Neural progenitor cell (in vitro differentiated cells): Measurements from ENCODE around the gene CXCL12. TPM values are rescaled to one million over a fixed set of nuclear protein-coding genes. Genes with fewer than 3 reads are reported as not detected.

Experiments used
- DNase-seq: peaks from one replicate; pipeline ENCODE4 v3.0.0-alpha.2; 2016; ENCODE audit warnings: low spot score
- H2AFZ ChIP-seq: fragments of 200-600 bp; sonication (generic); replicated peaks from 2 replicates; pipeline ENCODE4 v1.6.1; 2016; ENCODE audit warnings: antibody characterized with exemption
- H3F3A ChIP-seq: fragments of 200-600 bp; sonication (generic); 2 replicates; pipeline ENCODE4 v1.6.1; 2016; ENCODE audit warnings: antibody characterized with exemption, low read depth
- H3K27ac ChIP-seq: fragments of 200-600 bp; sonication (generic); 2 replicates; pipeline ENCODE4 v1.5.1; 2016; ENCODE audit warnings: mild to moderate bottlenecking
- H3K27me3 ChIP-seq: fragments of 200-600 bp; sonication (generic); 2 replicates; pipeline ENCODE4 v1.6.1; 2016; ENCODE audit warnings: mild to moderate bottlenecking, moderate library complexity
- H3K36me3 ChIP-seq: fragments of 200-600 bp; sonication (generic); 2 replicates; pipeline ENCODE4 v1.5.1; 2016
- H3K4me1 ChIP-seq: fragments of 200-600 bp; sonication (generic); 2 replicates; pipeline ENCODE4 v1.6.1; 2016; ENCODE audit warnings: mixed run types
- H3K4me2 ChIP-seq: fragments of 200-600 bp; sonication (generic); 2 replicates; pipeline ENCODE4 v1.6.1; 2016
- H3K4me3 ChIP-seq: fragments of 200-600 bp; sonication (generic); 2 replicates; pipeline ENCODE4 v1.5.1; 2016
- H3K79me2 ChIP-seq: fragments of 200-600 bp; sonication (generic); 2 replicates; pipeline ENCODE4 v1.6.1; 2016; ENCODE audit warnings: low read depth
- H3K9ac ChIP-seq: fragments of 200-600 bp; sonication (generic); 2 replicates; pipeline ENCODE4 v1.6.1; 2016
- H3K9me3 ChIP-seq: fragments of 200-600 bp; sonication (generic); 2 replicates; pipeline ENCODE4 v1.5.1; 2016; ENCODE audit warnings: low read depth
- H4K20me1 ChIP-seq: fragments of 200-600 bp; sonication (generic); 2 replicates; pipeline ENCODE4 v1.6.1; 2016; ENCODE audit warnings: low read depth
- H3K27ac Mint-ChIP-seq: 3 replicates; pipeline ENCODE4 v1.8.0; 2021; ENCODE audit warnings: mixed read lengths
- H3K27me3 Mint-ChIP-seq: 2 replicates; pipeline ENCODE4 v1.8.0; 2022; ENCODE audit warnings: low read depth, mild to moderate bottlenecking, inconsistent platforms, moderate library complexity, mixed read lengths; ENCODE audit not compliant: insufficient read depth
- H3K36me3 Mint-ChIP-seq: 3 replicates; pipeline ENCODE4 v1.8.0; 2021; ENCODE audit warnings: mixed read lengths
- H3K4me1 Mint-ChIP-seq: 3 replicates; pipeline ENCODE4 v1.8.0; 2021; ENCODE audit warnings: mixed read lengths
- H3K4me3 Mint-ChIP-seq: 3 replicates; pipeline ENCODE4 v1.8.0; 2021; ENCODE audit warnings: mild to moderate bottlenecking, moderate library complexity, mixed read lengths
- H3K9me3 Mint-ChIP-seq: 3 replicates; pipeline ENCODE4 v1.8.0; 2020; ENCODE audit warnings: mixed read lengths
- EZH2 ChIP-seq: fragments of 200-600 bp; sonication (generic); IDR thresholded peaks from 2 replicates; pipeline ENCODE4 v1.6.1; 2017; ENCODE audit warnings: antibody characterized with exemption, mild to moderate bottlenecking, moderate library complexity
- EZH2phosphoT487 ChIP-seq: fragments of 200-600 bp; sonication (generic); IDR thresholded peaks from 2 replicates; pipeline ENCODE4 v1.6.1; 2017; ENCODE audit warnings: antibody characterized with exemption
- total RNA-seq: library from RNA; depleted of rRNA; stranded (reverse); fragments of >200 nt; gene quantifications from 2 replicates; pipeline ENCODE4 v1.2.3, GENCODE V29; 2015; ENCODE audit warnings: low replicate concordance
- TF ChIP-seq, protein P1 (sequence below): fragments of 200-600 bp; sonication (generic); IDR thresholded peaks from 2 replicates; pipeline ENCODE4 v1.5.1; 2017; ENCODE audit warnings: antibody characterized with exemption, mild to moderate bottlenecking

CXCL12 gene
- total RNA-seq, 1 donor from 2014 or later = 0.09 TPM

DNA sequence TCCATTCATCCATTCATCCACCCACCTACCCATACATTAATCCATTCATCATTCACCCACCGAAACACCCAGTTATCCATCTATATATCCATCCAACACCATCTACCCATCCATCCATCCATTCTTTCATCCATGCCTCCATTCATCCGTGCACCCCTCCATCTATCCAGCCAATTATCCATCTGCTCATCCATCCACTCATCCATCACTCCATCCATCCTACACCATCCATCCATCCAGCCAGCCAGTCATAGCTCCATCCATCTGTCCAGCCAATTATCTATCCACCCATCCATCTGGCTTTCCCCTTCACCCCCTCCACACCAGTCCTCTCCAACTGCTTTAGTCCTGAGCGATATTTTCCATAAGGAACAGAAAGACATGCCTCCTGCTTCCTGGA, 7.5 kb upstream of the CXCL12 start:
- Histone ChIP-seq H3K36me3 (no peaks in the 10 kb centered on the region), H3K27me3 (peaks cover 6% of the 10 kb centered on the region), H3F3A (no peaks in the 10 kb centered on the region), H3K9me3 (no peaks in the 10 kb centered on the region), H3K4me3 (no peak overlapping the region), H3K79me2 (no peaks in the 10 kb centered on the region), H3K4me2 (no peak overlapping the region), H3K4me1 (peaks cover 5% of the 10 kb centered on the region), H3K9ac (no peak overlapping the region), H3K27ac (no peak overlapping the region), H2AFZ (no peak overlapping the region), H4K20me1 (no peaks in the 10 kb centered on the region)
- Mint-ChIP-seq H3K9me3 (no peaks in the 10 kb centered on the region), H3K36me3 (no peaks in the 10 kb centered on the region), H3K4me3 (no peak overlapping the region), H3K27me3 (peaks cover 4% of the 10 kb centered on the region), H3K4me1 (peaks cover 11% of the 10 kb centered on the region), H3K27ac (no peak overlapping the region)
- TF ChIP-seq EZH2phosphoT487 (no peak), EZH2 (no peak)
- TF ChIP-seq, protein P1, sequence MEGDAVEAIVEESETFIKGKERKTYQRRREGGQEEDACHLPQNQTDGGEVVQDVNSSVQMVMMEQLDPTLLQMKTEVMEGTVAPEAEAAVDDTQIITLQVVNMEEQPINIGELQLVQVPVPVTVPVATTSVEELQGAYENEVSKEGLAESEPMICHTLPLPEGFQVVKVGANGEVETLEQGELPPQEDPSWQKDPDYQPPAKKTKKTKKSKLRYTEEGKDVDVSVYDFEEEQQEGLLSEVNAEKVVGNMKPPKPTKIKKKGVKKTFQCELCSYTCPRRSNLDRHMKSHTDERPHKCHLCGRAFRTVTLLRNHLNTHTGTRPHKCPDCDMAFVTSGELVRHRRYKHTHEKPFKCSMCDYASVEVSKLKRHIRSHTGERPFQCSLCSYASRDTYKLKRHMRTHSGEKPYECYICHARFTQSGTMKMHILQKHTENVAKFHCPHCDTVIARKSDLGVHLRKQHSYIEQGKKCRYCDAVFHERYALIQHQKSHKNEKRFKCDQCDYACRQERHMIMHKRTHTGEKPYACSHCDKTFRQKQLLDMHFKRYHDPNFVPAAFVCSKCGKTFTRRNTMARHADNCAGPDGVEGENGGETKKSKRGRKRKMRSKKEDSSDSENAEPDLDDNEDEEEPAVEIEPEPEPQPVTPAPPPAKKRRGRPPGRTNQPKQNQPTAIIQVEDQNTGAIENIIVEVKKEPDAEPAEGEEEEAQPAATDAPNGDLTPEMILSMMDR = no peak
- DNase-seq = no peak

DNA sequence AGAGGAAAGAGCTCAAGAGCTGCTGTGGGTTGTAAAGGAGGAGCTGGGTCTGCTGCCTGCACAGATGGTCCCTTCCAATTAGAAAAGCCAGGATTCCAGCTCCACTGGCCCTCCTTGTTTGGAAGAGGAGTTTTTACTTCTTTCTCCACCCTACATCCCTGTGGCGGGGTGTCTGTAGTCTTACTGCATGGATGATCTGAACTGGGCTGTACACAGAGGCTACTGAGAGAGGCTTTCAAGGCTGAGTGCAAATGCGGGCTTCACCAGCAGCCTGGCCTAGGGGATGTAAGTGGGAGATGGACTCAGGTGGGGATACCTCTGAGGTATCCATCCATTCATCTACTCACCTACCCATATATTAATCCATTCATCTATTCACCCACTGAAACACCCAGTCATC, 7.1 kb upstream of the CXCL12 start:
- no peaks in the 10 kb centered on the region for H3K9me3 Mint-ChIP-seq
- no peak overlapping the region for H3K27ac Mint-ChIP-seq
- Histone ChIP-seq H3K27me3 (peaks cover 10% of the 10 kb centered on the region), H3K4me1 (peaks cover 4% of the 10 kb centered on the region), H3K9ac (no peak overlapping the region), H4K20me1 (no peaks in the 10 kb centered on the region), H3K27ac (no peak overlapping the region), H3K4me3 (no peak overlapping the region), H3K9me3 (no peaks in the 10 kb centered on the region), H3K4me2 (no peak overlapping the region), H2AFZ (no peak overlapping the region), H3K36me3 (no peaks in the 10 kb centered on the region), H3F3A (no peaks in the 10 kb centered on the region), H3K79me2 (no peaks in the 10 kb centered on the region)
- H3K27me3 Mint-ChIP-seq = peaks cover 1% of the 10 kb centered on the region
- no peaks in the 10 kb centered on the region for H3K36me3 Mint-ChIP-seq
- no peak overlapping the region for H3K4me3 Mint-ChIP-seq
- TF ChIP-seq EZH2phosphoT487 = no peak
- TF ChIP-seq EZH2 = no peak
- TF ChIP-seq, protein P1 = no peak
- DNase-seq = no peak
- peaks cover 10% of the 10 kb centered on the region for H3K4me1 Mint-ChIP-seq

DNA sequence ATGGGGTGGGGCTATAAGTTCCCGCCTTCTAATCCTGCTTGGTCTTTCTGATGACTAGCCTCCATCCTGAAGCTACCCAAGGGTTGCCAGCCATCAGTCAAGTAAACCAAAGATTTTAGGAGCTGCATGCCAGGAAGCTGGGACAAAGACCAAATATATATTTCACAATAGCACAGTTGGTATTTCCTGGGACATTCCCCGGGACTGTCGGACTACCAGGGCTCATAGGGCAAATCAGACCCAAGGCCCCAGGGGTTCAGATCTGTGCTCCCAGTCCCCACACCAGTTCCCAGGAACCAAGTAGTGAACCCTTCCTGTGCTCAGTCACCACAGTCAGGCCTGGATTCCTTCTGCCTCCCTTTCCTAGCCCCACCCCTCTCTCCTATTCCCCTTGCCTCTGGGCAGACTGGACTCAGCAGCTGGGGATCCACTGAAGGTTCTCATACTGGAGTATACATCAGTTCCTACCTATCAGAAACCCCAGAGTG, 5.7 kb upstream of the CXCL12 start:
- peaks cover 4% of the 10 kb centered on the region for H3K27me3 Mint-ChIP-seq
- no peak overlapping the region for H3K4me3 ChIP-seq
- H3K4me3 Mint-ChIP-seq = no peak overlapping the region
- H3K4me1 ChIP-seq = peaks cover 8% of the 10 kb centered on the region
- H3K79me2 ChIP-seq = no peaks in the 10 kb centered on the region
- H3K4me2 ChIP-seq = no peak overlapping the region
- TF ChIP-seq, protein P1 = no peak
- TF ChIP-seq EZH2phosphoT487 (no peak), EZH2 (no peak)
- H3K9me3 Mint-ChIP-seq = no peaks in the 10 kb centered on the region
- H3K36me3 Mint-ChIP-seq = no peaks in the 10 kb centered on the region
- no peak overlapping the region for H3K27ac ChIP-seq
- peaks cover 24% of the 10 kb centered on the region for H3K27me3 ChIP-seq
- H2AFZ ChIP-seq = no peak overlapping the region
- no peaks in the 10 kb centered on the region for H3K36me3 ChIP-seq
- no peak overlapping the region for H3K27ac Mint-ChIP-seq
- peaks cover 5% of the 10 kb centered on the region for H3K4me1 Mint-ChIP-seq
- no peaks in the 10 kb centered on the region for H3K9me3 ChIP-seq
- no peaks in the 10 kb centered on the region for H3F3A ChIP-seq
- DNase-seq = no peak
- no peak overlapping the region for H3K9ac ChIP-seq
- peaks cover 3% of the 10 kb centered on the region for H4K20me1 ChIP-seq
